Epithelial cell of proximal tubule (primary cell): Measurements from ENCODE around the gene RAPGEF5. TPM values are rescaled to one million over a fixed set of nuclear protein-coding genes. Genes with fewer than 3 reads are reported as not detected.
A peak's percentile ranks its signal among the peaks of the same experiment; 100 is the strongest.

Experiments used
- DNase-seq: peaks from one replicate; pipeline ENCODE4 v3.0.0-alpha.2; 2011; ENCODE audit warnings: low read depth
- H3K4me3 ChIP-seq: 2 replicates; pipeline ENCODE4 v1.5.1; 2011; ENCODE audit warnings: low read depth, mild to moderate bottlenecking, low read length
- total RNA-seq: library from RNA; depleted of rRNA; stranded (reverse); fragments of >200 nt; gene quantifications from 2 replicates; pipeline ENCODE4 v1.2.3, GENCODE V29; 2015
- TF ChIP-seq, protein P1 (sequence below): conservative IDR thresholded peaks from 2 replicates; pipeline ENCODE4 v1.5.1; 2012; ENCODE audit warnings: low read depth, mild to moderate bottlenecking, low read length

Gene RAPGEF5
- total RNA-seq, 1 donor from 2014 or later, result 8.3 TPM

GRCh38 chr7:22357311-22358175 is 589 bp upstream of the RAPGEF5 start:
- peak; percentile 91 for DNase-seq
- peak overlapping the region; percentile 71 for H3K4me3 ChIP-seq
- TF ChIP-seq, protein P1, sequence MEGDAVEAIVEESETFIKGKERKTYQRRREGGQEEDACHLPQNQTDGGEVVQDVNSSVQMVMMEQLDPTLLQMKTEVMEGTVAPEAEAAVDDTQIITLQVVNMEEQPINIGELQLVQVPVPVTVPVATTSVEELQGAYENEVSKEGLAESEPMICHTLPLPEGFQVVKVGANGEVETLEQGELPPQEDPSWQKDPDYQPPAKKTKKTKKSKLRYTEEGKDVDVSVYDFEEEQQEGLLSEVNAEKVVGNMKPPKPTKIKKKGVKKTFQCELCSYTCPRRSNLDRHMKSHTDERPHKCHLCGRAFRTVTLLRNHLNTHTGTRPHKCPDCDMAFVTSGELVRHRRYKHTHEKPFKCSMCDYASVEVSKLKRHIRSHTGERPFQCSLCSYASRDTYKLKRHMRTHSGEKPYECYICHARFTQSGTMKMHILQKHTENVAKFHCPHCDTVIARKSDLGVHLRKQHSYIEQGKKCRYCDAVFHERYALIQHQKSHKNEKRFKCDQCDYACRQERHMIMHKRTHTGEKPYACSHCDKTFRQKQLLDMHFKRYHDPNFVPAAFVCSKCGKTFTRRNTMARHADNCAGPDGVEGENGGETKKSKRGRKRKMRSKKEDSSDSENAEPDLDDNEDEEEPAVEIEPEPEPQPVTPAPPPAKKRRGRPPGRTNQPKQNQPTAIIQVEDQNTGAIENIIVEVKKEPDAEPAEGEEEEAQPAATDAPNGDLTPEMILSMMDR, result no peak

GRCh38 chr7:22356010-22356691 is 803 bp downstream of the RAPGEF5 start:
- no peak for DNase-seq
- peak overlapping the region; percentile 71 for H3K4me3 ChIP-seq
- TF ChIP-seq, protein P1, result no peak

- TF ChIP-seq, protein P1, result no peak
- no peak for DNase-seq
- peak overlapping the region; percentile 71 for H3K4me3 ChIP-seq
Measured at GRCh38 chr7:22355620-22356009, 1.3 kb downstream of the RAPGEF5 start.

GRCh38 chr7:22354462-22354861 is 2.5 kb downstream of the RAPGEF5 start:
- H3K4me3 ChIP-seq, result no peak overlapping the region
- DNase-seq, result no peak

GRCh38 chr7:22352887-22353286 is 4.1 kb downstream of the RAPGEF5 start:
- DNase-seq, result no peak
- no peak overlapping the region for H3K4me3 ChIP-seq
- TF ChIP-seq, protein P1, result no peak

More at GRCh38 chr7:22354462-22354861, 2.5 kb downstream of the RAPGEF5 start:
- TF ChIP-seq, protein P1, result no peak

DNA sequence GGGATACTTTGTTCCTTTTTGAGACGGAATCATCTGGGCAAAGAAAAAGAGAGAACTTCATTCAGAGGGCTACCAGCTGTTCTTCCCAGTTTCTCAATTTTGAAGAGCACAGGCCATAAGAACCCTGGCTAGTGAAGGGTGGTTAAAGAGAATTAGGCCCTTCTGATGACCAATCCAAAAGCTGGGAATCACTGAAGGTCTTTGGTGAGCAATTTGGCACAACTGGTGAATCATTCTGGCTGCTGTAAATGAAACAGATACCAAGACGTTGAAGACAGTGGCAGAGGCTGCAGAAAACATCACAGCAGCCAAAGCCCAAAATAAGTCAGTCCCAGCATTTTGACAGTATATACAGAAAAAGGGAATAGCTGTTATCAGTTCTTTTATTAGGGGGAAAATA is 5.1 kb downstream of the RAPGEF5 start:
- DNase-seq, result no peak
- H3K4me3 ChIP-seq, result no peak overlapping the region
- TF ChIP-seq, protein P1, result no peak
